ENCODE results near the gene ERBB3.

Gene ERBB3

DNA sequence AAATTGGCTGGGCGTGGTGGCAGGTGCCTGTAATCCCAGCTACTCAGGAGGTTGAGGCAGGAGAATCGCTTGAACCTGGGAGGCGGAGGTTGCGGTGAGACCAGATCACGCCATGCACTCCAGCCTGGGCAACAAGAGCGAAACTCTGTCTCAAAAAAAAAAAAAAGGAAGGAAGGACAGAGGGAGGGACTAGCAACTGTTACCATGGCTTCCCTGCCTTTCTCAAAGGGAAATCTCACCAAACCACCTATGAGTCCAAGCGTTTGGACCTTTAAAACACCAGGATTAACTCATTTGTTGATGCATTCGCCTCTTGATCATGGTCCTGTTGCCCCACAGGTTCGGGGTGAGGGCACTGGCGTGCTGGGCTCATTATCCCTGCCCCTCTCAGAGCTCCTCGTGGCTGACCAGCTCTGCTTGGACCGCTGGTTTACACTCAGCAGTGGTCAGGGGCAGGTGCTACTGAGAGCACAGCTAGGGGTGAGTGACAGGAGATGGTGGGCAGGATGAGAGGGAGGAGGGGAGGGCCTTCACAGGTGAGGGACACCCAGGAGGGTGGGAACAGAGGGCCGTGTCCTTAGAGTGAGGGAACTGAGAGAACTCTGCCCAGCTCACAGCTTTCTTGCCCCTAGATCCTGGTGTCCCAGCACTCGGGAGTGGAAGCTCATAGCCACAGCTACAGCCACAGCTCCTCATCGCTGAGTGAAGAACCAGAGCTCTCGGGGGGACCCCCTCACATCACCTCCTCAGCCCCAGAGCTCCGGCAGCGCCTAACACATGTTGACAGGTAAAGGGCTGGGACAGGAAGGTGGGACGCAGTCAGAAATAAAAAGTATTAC lies 62.2 kb downstream of the ERBB3 start:
- no peak for DNase-seq

DNA sequence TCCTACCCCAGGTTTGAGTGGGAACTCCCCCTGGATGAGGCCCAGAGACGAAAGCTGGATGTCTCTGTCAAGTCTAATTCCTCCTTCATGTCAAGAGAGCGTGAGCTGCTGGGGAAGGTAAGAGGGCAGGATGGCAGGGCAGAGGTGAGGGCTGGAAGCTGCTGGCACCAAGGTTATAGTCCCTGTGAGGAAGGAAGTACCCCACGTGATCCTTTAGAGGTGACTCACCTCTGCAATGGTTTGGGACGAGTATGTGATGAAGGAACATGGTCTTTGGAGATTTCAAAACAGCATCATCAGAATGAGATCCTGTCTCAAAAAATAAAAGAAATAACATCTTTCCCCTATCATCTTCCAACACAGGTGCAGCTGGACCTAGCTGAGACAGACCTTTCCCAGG lies 63.3 kb downstream of the ERBB3 start:
- no peak for DNase-seq

DNA sequence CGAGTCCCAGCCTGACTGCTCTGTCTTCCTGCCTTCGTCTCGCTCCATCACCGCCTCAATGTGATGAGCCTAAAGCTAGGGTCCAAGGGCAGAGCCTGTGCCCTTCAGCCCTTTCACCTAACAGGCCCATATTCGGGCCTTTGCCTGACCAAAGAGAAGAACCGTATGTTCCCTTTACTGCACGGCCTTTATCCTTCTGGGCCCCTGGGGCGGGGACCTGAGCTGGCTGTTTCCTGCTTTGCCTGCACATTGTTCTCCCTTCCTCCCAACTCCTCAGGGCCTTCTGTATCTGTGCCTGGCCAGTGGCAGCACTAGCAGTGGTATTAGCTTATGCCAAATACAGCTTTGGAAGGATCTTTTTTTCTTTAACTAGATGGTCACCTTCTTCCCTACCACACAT lies 63.9 kb downstream of the ERBB3 start:
- no peak for DNase-seq

DNA sequence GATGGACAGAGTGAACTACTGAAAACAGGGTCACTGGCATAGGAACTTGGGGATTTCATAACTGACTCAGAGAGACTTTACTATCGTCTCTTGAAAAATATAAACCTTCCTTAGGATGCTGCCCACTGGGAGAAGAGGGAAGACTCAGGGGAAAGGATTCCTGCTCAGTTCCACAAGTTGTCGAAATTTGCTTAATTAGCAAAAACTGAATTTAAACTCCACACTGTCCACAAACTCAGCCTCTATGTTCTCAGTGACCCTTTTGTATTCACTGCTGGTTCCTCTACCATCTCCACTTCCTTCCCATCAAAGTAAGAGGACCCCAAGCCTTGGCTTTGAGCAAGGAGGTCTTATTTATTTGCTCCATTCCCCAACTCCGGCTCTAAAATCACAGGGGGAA lies 65.3 kb downstream of the ERBB3 start:
- no peak for DNase-seq

DNA sequence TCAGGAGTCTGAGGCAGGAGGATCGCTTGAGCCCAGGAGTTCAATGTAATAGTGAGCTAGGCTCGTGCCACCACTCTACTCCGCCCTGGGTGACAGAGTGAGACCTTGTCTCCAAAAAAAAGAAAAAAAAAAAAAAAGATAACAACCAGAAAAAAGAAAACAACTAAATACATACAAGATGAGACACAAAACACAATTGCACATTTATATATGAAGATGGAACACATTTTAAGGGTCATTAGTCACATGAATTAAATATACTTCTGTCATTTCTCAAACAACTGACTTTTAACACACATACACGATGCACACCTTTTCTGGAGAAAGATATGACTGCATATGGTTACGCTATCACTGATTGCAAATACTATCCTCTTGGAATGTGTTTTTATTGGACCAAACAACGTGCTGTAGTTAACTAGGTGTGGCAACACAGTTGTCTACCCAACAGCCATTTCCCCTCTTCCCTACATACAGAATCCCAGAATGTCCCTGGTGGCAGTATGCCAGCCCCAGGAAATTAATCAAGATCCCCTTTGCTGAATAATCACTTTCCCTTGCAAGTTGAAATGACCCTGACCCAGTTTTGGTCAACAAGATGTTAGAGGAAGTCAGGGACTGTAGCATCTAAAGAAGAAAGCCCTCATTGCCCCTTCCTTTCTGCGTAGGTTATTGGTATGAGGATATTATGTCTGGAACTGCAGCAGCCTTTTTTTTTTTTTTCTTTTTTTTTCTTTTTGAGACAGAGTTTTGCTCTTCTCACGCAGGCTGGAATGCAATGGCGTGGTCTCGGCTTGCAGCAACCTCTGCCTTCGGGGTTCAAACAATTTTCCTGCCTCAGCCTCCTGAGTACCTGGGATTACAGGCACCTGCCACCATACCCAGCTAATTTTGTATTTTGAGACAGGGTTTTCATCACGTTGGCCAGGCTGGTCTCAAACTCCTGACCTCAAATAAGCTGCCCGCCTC lies 66.8 kb downstream of the ERBB3 start:
- no peak for DNase-seq

DNA sequence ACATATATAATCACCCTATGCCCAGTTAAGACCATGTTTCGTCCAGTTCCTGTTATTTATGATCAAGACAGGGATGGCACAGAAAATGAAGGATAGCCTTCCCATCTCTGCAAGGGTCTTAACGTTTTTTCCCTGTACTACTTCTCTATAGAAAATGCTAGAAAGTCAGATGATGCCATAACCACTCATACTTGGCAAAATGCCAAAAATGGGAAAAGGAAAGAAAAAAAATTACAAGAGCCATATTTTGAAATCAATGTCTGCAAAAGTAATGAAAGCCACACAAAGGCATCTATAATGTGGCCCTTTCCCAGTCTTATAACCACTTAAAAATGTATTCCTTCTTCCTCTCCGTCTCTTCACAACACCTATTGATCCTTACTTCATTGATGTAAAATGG lies 70.6 kb downstream of the ERBB3 start:
- DNase-seq: peak; percentile 43

DNA sequence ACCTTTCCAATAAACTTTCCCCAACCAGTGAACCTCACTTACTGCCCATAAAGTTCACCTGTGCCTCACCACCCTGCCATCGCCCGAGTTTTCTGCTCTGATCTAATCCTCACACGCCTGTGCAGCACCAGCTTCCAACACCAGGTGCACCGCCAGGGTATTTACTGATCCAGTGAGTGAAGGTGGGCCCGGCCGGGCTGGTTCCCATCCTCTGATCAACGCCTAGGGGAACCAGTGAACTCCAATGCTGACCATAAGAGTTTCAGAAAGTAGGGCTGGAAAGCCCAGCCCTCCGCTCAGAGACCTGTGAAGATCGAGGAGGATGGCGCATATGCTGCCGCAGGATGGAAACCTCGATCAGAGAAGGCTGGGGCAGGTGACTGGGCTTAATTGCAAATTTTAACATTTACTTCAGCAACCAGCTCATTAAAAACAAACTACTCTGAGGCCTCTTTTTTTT lies 71.7 kb downstream of the ERBB3 start:
- DNase-seq: peak; percentile 67

DNA sequence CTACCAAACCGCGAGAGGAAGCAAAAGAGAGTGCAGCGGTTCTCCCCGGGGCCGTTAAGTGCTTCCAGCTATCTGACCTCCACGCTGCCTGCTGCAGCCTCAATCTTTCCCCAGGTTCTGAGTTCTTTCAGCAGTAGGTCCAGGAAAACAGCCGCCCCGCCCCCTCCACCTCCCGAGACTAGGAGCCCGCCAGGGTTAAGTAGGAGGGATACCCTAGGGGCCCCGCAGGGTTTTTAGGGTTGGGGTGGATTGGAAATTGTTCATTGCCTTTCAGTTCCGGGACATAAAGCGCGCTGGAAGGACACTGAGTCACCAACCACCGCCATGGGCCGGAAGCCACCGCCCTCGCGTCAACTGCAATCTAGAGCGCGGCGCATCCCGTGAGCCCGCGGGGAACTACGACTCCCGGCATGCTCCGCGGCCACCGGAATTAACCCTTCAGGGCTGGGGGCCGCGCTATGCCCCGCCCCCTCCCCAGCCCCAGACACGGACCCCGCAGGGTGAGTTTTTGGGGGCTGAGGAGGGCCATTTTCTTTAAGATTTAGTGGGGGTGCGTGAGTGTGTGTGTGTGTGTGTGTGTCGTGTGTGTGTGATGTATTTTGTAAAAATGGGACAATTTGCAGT lies 72.3 kb downstream of the ERBB3 start, which contains the start of gene MYL6B:
MYL6B (plus strand) TSS at position 456 of the 624 bp plus-strand sequence. CDS start 1,332 bp downstream, outside the sequence.
- peak; percentile 89 for DNase-seq

Data from kidney glomerular epithelial cell (primary cell).